K562 (cell line): ENCODE results near the gene ABCC1.

Source experiments
- CAMTA2 ChIP-seq: fragments of 250-450 bp; sonication (Bioruptor Pico); conservative IDR thresholded peaks from 2 replicates; pipeline ENCODE4 v1.5.1; 2022
- CTCF ChIP-seq, 3 experiments: IDR thresholded peaks in 2 of 3; conservative IDR thresholded peaks in 1 of 3; 2 replicates each; pipeline ENCODE4 v1.5.1; 2011 to 2012; ENCODE audit warnings: low read length in 3 of 3, mild to moderate bottlenecking in 3 of 3, control low read depth in 2 of 3, improper control_type of control experiment in 1 of 3, inconsistent platforms in 1 of 3, low read depth in 1 of 3, mixed read lengths in 1 of 3, moderate library complexity in 1 of 3; ENCODE audit not compliant: insufficient read depth in 2 of 3
- E2F5 ChIP-seq: sonication (generic); formaldehyde crosslinking; IDR thresholded peaks from 2 replicates; pipeline ENCODE4 v1.8.0; 2022; ENCODE audit warnings: mild to moderate bottlenecking, missing genetic modification reagents
- HDAC2 ChIP-seq: fragments of 450-650 bp; IDR thresholded peaks from 2 replicates; pipeline ENCODE4 v1.6.1; 2016; ENCODE audit warnings: mild to moderate bottlenecking
- JUND ChIP-seq, 2 experiments: IDR thresholded peaks; 2 replicates in 1 of 2; 3 replicates in 1 of 2; pipeline ENCODE4 v1.6.1; 2011; ENCODE audit warnings: borderline replicate concordance in 2 of 2, low read depth in 2 of 2, low read length in 2 of 2, improper control_type of control experiment in 1 of 2, missing biosample characterization in 1 of 2, missing genetic modification characterization in 1 of 2, missing genetic modification reagents in 1 of 2
- POLR2H ChIP-seq: IDR thresholded peaks from 2 replicates; pipeline ENCODE4 v1.6.1; 2016; ENCODE audit warnings: missing genetic modification characterization, low read depth, mild to moderate bottlenecking, control low read depth, missing compliant biosample characterization, moderate library complexity
- POLR3A ChIP-seq: IDR thresholded peaks from 2 replicates; pipeline ENCODE4 v1.6.1; 2011; ENCODE audit warnings: borderline replicate concordance, mild to moderate bottlenecking, moderate library complexity; ENCODE audit not compliant: insufficient read length, insufficient read depth; ENCODE audit errors: extremely low read depth
- PTBP1 ChIP-seq: fragments of 200-400 bp; formaldehyde crosslinking; IDR thresholded peaks from 2 replicates; pipeline ENCODE4 v1.6.1; 2017; ENCODE audit warnings: low read depth, low read length
- RFX5 ChIP-seq: IDR thresholded peaks from 2 replicates; pipeline ENCODE4 v1.6.1; 2011; ENCODE audit warnings: low read depth, mild to moderate bottlenecking, improper control_type of control experiment, low read length
- SMAD4 ChIP-seq: fragments of 250-450 bp; sonication (Bioruptor Pico); conservative IDR thresholded peaks from 2 replicates; pipeline ENCODE4 v1.8.0; 2021; ENCODE audit warnings: inconsistent platforms, mild to moderate bottlenecking, moderate library complexity
- SPI1 ChIP-seq: IDR thresholded peaks from 2 replicates; pipeline ENCODE4 v1.6.1; 2011; ENCODE audit warnings: low read depth, low read length, control low read depth, borderline replicate concordance
- ZBTB33 ChIP-seq: sonication (generic); formaldehyde crosslinking; IDR thresholded peaks from 2 replicates; pipeline ENCODE4 v1.8.1; 2023; ENCODE audit warnings: mild to moderate bottlenecking, missing genetic modification reagents
- ZNF124 ChIP-seq: sonication (generic); formaldehyde crosslinking; IDR thresholded peaks from 2 replicates; pipeline ENCODE4 v1.8.1; 2022; ENCODE audit warnings: missing genetic modification reagents
- ZNF280A ChIP-seq: fragments of 450-650 bp; IDR thresholded peaks from 2 replicates; pipeline ENCODE4 v1.6.1; 2018; ENCODE audit warnings: mild to moderate bottlenecking, low read depth; ENCODE audit not compliant: partially characterized antibody

DNA sequence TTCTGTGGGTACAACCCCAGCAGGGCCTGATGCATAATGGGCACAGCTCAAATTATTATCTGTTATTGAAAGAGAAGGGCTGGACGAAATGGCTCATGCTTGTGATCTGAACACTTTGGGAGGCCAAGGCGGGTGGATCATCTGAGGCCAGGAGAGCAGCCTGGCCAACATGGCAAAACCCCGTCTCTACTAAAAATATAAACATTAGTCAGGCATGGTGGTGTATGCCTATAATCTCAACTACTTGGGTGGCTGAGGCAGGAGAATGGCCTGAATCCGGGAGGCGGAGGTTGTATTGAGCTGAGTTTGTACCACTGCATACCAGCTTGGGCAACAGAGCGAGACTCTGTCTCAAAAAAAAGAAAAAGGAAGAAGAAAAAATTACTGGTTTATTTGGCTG is 100.7 kb downstream of the ABCC1 start:
- TF ChIP-seq SPI1 (no peak), CTCF (IDR thresholded peaks at IDR 0.05 in 2 of 3, conservative IDR thresholded peaks at IDR 0.05 in 1 of 3; ENCODE audit: insufficient read depth in 2 of 3, low read depth in 1 of 3, low read length in 3 of 3) (no peak), CAMTA2 (CRISPR knock-in tag) (no peak), POLR2H (no peak), E2F5 (CRISPR knock-in tag) (no peak), PTBP1 (no peak), JUND (IDR thresholded peaks at IDR 0.05; ENCODE audit: borderline replicate concordance, low read depth, low read length) (no peak), JUND (tag; IDR thresholded peaks at IDR 0.05; ENCODE audit: borderline replicate concordance, low read depth, low read length) (no peak), HDAC2 (no peak), POLR3A (no peak), RFX5 (no peak), ZNF280A (no peak), SMAD4 (CRISPR knock-in tag) (no peak), ZNF124 (CRISPR knock-in tag) (no peak), ZBTB33 (CRISPR knock-in tag) (no peak)
